ENCODE data around the gene GRWD1. TPM values are rescaled to one million over a fixed set of nuclear protein-coding genes. Genes with fewer than 3 reads are reported as not detected.

The GRWD1 gene
- total RNA-seq, 1 experiment from 2014 or later, result 56.7 TPM

DNA sequence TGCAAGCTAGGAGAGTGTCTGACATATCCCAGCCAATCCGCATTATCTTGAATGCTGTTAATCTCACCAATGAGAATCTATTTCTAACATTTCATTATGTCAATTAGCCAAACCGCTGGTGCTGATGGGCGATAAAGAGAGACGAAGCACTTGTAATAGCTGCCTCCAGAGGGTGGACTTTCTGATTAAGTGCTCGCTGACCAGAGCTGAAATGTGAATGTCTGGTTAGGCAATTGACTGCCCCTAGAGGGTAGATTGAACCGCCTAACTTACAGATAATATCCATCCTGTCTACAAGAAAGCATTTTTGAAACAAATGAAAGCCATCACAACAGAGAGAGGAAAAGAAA is 552 bp upstream of the GRWD1 start:
- in situ Hi-C loops (cut with HindIII; ENCODE audit: low pct_unique_long_range_greater_than_20kb, low sequenced_read_pairs), result no loop called here
- no peak for TF ChIP-seq POLR2AphosphoS5 (IDR thresholded peaks at IDR 0.05; ENCODE audit: low read depth, low read length)
- TF ChIP-seq, protein P1, sequence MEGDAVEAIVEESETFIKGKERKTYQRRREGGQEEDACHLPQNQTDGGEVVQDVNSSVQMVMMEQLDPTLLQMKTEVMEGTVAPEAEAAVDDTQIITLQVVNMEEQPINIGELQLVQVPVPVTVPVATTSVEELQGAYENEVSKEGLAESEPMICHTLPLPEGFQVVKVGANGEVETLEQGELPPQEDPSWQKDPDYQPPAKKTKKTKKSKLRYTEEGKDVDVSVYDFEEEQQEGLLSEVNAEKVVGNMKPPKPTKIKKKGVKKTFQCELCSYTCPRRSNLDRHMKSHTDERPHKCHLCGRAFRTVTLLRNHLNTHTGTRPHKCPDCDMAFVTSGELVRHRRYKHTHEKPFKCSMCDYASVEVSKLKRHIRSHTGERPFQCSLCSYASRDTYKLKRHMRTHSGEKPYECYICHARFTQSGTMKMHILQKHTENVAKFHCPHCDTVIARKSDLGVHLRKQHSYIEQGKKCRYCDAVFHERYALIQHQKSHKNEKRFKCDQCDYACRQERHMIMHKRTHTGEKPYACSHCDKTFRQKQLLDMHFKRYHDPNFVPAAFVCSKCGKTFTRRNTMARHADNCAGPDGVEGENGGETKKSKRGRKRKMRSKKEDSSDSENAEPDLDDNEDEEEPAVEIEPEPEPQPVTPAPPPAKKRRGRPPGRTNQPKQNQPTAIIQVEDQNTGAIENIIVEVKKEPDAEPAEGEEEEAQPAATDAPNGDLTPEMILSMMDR (IDR thresholded peaks at IDR 0.05), result peak; percentile 67; the same call in 1 of the 2 replicates
- no peak for DNase-seq (ENCODE audit: low read depth, low spot score)
- Histone ChIP-seq H3K4me3 (ENCODE audit: low read depth in 2 of 2, low read length in 2 of 2) (peak overlapping the region; percentile 86 to 95), H3K4me1 (ENCODE audit: control insufficient read depth, insufficient read depth, low read length) (peaks cover 9% of the 10 kb centered on the region), H3K27ac (ENCODE audit: low read length) (peak overlapping the region; percentile 87), H3K36me3 (ENCODE audit: control insufficient read depth, insufficient read depth, low read length) (peaks cover 3% of the 10 kb centered on the region), H3K27me3 (ENCODE audit: control insufficient read depth, insufficient read depth, low read length) (no peaks in the 10 kb centered on the region), H3K9me3 (ENCODE audit: control insufficient read depth, insufficient read depth, low read depth, low read length) (no peaks in the 10 kb centered on the region)
- intact Hi-C loops (cut with micrococcal nuclease; ENCODE audit: unreplicated experiment), result no loop called here
- TSS peak; percentile 86 for BruUV-seq (replicated peaks)
- CTCF ChIA-PET, result interaction anchor here (0.6 to 1.0 kb wide), 2 partner anchors 27 to 164 kb away, joined by 3 to 7 read pairs; no protein-coding TSS in a partner anchor
- POLR2A ChIA-PET, result no interaction called here
- peak; percentile 86 for ATAC-seq

DNA sequence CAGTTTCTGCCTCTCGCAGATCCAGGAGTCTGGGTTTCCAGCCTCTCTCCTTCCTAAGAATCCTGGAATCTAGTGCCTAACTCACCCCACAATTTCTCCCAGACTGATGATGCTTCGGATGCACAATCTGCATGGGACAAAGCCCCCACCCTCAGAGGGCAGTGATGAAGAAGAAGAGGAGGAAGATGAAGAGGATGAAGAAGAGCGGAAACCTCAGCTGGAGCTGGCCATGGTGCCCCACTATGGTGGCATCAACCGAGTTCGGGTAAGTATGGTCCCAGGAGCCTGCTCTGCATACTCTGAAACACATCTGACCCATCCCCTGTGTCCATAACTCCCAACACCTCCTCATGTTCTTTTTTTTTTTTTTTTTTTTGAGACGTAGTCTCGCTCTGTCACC is 796 bp downstream of the GRWD1 start:
- no peak for ATAC-seq
- TF ChIP-seq TCF7L2 (IDR thresholded peaks at IDR 0.05; ENCODE audit: low read depth, low read length), result no peak
- Histone ChIP-seq H3K36me3 (ENCODE audit: control insufficient read depth, insufficient read depth, low read length) (peaks cover 6% of the 10 kb centered on the region), H3K27ac (ENCODE audit: low read length) (peak overlapping the region; percentile 87), H3K27me3 (ENCODE audit: control insufficient read depth, insufficient read depth, low read length) (no peaks in the 10 kb centered on the region), H3K9me3 (ENCODE audit: control insufficient read depth, insufficient read depth, low read depth, low read length) (no peaks in the 10 kb centered on the region), H3K4me1 (ENCODE audit: control insufficient read depth, insufficient read depth, low read length) (peaks cover 9% of the 10 kb centered on the region), H3K4me3 (ENCODE audit: low read depth in 2 of 2, low read length in 2 of 2) (peak overlapping the region; percentile 86 to 95)
- in situ Hi-C loops (cut with HindIII; ENCODE audit: low pct_unique_long_range_greater_than_20kb, low sequenced_read_pairs) (no loop called here), intact Hi-C loops (cut with micrococcal nuclease; ENCODE audit: unreplicated experiment) (no loop called here)
- no TSS peak for BruUV-seq (replicated peaks)
- CTCF ChIA-PET, result no interaction called here
- POLR2A ChIA-PET, result no interaction called here
- DNase-seq (ENCODE audit: low read depth, low spot score), result no peak

DNA sequence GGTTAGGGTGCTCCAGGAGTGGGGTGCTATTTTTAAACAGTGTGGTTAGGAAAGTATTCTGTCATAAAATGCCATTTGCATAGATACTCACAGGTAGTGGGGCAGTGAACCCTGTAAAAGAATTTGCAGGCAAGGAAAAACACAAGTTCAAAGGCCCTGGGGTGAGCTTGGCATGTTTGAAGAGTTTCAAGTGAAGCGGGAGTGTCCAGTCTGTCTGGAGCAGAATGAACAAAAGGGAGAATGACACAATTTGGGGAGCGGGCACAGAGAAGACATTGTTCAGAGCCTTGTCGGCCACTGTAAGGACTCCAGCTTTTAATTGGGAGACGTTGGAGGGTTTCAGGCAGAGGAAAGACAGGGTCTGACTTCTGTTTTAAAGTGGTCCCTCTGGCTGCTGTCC is 2.8 kb downstream of the GRWD1 start:
- ChIA-PET CTCF (no interaction called here), POLR2A (interaction anchor here (0.6 kb wide), 1 partner anchor 102 kb away, joined by 10 read pairs; no protein-coding TSS in a partner anchor)
- ATAC-seq, result no peak
- TF ChIP-seq, protein P1 (IDR thresholded peaks at IDR 0.05), result no peak
- no peak for TF ChIP-seq SIN3A (IDR thresholded peaks at IDR 0.05; ENCODE audit: borderline replicate concordance, insufficient read depth, low read depth, low read length)
- no peak for DNase-seq (ENCODE audit: low read depth, low spot score)
- Histone ChIP-seq H3K36me3 (ENCODE audit: control insufficient read depth, insufficient read depth, low read length) (peaks cover 7% of the 10 kb centered on the region), H3K27me3 (ENCODE audit: control insufficient read depth, insufficient read depth, low read length) (no peaks in the 10 kb centered on the region), H3K27ac (ENCODE audit: low read length) (no peak overlapping the region), H3K4me3 (ENCODE audit: low read depth in 2 of 2, low read length in 2 of 2) (no peak overlapping the region), H3K4me1 (ENCODE audit: control insufficient read depth, insufficient read depth, low read length) (peaks cover 9% of the 10 kb centered on the region), H3K9me3 (ENCODE audit: control insufficient read depth, insufficient read depth, low read depth, low read length) (no peaks in the 10 kb centered on the region)
- intact Hi-C loops (cut with micrococcal nuclease; ENCODE audit: unreplicated experiment), result no loop called here
- no TSS peak for BruUV-seq (replicated peaks)
- in situ Hi-C loops (cut with HindIII; ENCODE audit: low pct_unique_long_range_greater_than_20kb, low sequenced_read_pairs), result no loop called here

DNA sequence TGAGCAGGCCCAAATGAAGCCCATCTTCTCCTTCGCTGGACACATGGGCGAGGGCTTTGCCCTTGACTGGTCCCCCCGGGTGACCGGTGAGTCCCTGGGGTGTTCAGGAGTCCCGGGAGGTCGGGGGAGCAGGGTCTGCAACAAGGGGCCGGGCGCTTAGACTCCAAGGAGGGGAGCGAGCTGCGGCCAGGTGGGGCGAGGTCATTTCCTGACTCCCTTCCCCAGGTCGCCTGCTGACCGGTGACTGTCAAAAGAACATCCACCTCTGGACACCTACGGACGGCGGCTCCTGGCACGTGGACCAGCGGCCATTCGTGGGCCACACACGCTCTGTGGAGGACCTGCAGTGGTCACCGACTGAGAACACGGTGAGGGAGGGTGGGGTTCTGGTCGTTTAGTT is 4.7 kb downstream of the GRWD1 start:
- Histone ChIP-seq H3K27me3 (ENCODE audit: control insufficient read depth, insufficient read depth, low read length) (no peaks in the 10 kb centered on the region), H3K9me3 (ENCODE audit: control insufficient read depth, insufficient read depth, low read depth, low read length) (no peaks in the 10 kb centered on the region), H3K4me3 (ENCODE audit: low read depth in 2 of 2, low read length in 2 of 2) (no peak overlapping the region), H3K36me3 (ENCODE audit: control insufficient read depth, insufficient read depth, low read length) (peaks cover 7% of the 10 kb centered on the region), H3K4me1 (ENCODE audit: control insufficient read depth, insufficient read depth, low read length) (peaks cover 3% of the 10 kb centered on the region; the same call in 1 of the 2 replicates), H3K27ac (ENCODE audit: low read length) (no peak overlapping the region)
- TF ChIP-seq SIN3A (IDR thresholded peaks at IDR 0.05; ENCODE audit: borderline replicate concordance, insufficient read depth, low read depth, low read length) (no peak), TCF7L2 (IDR thresholded peaks at IDR 0.05; ENCODE audit: low read depth, low read length) (no peak), POLR2AphosphoS5 (IDR thresholded peaks at IDR 0.05; ENCODE audit: low read depth, low read length) (no peak)
- TF ChIP-seq, protein P1 (IDR thresholded peaks at IDR 0.05), result no peak
- ChIA-PET POLR2A (no interaction called here), CTCF (no interaction called here)
- DNase-seq (ENCODE audit: low read depth, low spot score) (no peak), ATAC-seq (no peak)
- intact Hi-C loops (cut with micrococcal nuclease; ENCODE audit: unreplicated experiment) (no loop called here), in situ Hi-C loops (cut with HindIII; ENCODE audit: low pct_unique_long_range_greater_than_20kb, low sequenced_read_pairs) (no loop called here)
- BruUV-seq (replicated peaks), result no TSS peak
